ENCODE data around the gene ZNF384.

Gene ZNF384

DNA sequence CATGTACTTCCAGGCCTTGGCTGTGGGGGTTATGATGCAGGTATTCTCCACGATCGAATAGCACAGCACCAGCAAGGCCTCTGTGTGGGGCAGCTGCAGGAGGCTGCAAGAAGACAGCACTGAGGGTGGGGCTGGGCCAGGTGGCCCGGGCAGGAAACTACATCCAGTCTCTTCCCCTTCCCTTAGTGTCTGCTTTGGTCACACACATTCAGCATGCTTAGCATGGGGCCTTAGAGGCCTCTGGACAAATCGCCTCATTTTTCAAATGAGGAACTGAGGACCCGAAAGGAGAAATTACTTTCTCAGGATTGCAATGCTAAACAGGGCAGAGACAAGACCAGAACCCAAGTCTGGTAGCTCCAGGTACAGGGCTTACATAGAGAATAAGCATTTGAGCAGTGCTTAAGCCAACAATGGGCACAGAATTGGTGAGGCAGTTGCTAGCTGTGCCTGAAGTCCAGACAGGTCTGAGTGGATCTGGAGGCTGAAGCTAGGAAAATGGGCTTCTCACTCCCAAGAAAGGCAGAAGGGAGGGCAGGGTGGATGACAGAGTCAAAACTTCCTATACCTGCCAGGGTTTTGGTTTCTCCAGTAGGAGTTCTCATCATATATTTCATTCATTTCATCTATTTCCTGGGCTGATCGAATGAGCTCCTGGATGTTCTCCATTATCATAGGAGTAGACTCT is 45.5 kb downstream of the ZNF384 start:
- Histone ChIP-seq H3K4me3 (ENCODE audit: low read length) (no peak overlapping the region), H3K4me1 (ENCODE audit: control insufficient read depth, insufficient read depth, low read length) (no peaks in the 10 kb centered on the region), H3K9ac (ENCODE audit: low read length) (no peak overlapping the region), H3K36me3 (ENCODE audit: control insufficient read depth, insufficient read depth, low read length) (no peaks in the 10 kb centered on the region), H3K27ac (ENCODE audit: low read depth, low read length) (no peak overlapping the region), H3K27me3 (ENCODE audit: control insufficient read depth, insufficient read depth, low read length) (no peaks in the 10 kb centered on the region)

DNA sequence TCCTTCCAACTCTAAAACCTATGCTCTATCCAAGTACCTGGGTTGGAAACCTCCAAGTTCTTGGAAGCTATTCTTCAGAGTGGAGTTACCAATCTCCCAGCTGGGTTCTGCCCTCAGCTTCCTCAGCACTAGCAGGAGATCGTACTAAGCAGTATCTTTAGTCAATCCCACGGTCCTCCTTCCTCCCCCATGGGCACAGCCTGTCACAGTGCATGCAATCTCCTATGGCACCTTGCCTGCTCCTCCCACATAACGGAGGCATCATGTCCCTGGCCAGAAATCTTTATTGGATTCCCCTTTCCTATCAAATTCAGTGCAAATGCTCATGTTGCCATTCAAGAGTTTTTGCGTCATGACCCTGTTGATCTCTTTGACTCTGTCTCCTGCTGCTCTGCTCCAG is 48.0 kb downstream of the ZNF384 start:
- Histone ChIP-seq H3K27ac (ENCODE audit: low read depth, low read length) (no peak overlapping the region), H3K9ac (ENCODE audit: low read length) (no peak overlapping the region), H3K4me3 (ENCODE audit: low read length) (no peak overlapping the region), H3K36me3 (ENCODE audit: control insufficient read depth, insufficient read depth, low read length) (no peaks in the 10 kb centered on the region), H3K27me3 (ENCODE audit: control insufficient read depth, insufficient read depth, low read length) (no peaks in the 10 kb centered on the region), H3K4me1 (ENCODE audit: control insufficient read depth, insufficient read depth, low read length) (no peaks in the 10 kb centered on the region)

DNA sequence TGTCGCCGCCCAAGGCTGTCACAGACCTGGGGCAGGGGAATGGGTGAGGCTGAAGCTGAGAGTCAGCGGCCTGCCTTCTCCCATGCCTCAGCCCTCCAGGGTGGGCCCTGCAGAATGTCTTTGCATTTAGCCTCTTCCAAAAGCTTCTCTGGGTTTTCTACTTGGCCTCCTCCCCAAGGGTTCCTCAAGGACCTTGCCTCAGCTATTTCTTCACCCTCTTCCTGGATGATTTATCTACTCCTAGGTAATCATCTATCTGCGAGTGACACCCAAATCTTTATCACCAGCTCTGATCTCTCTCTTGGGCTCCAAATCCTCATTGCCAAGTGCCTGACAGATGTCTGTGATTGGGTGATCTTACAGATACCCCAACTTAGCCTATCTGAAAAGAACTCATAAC is 48.7 kb downstream of the ZNF384 start:
- Histone ChIP-seq H3K27ac (ENCODE audit: low read depth, low read length) (no peak overlapping the region), H3K4me3 (ENCODE audit: low read length) (no peak overlapping the region), H3K36me3 (ENCODE audit: control insufficient read depth, insufficient read depth, low read length) (no peaks in the 10 kb centered on the region), H3K27me3 (ENCODE audit: control insufficient read depth, insufficient read depth, low read length) (no peaks in the 10 kb centered on the region), H3K4me1 (ENCODE audit: control insufficient read depth, insufficient read depth, low read length) (no peaks in the 10 kb centered on the region), H3K9ac (ENCODE audit: low read length) (no peak overlapping the region)

DNA sequence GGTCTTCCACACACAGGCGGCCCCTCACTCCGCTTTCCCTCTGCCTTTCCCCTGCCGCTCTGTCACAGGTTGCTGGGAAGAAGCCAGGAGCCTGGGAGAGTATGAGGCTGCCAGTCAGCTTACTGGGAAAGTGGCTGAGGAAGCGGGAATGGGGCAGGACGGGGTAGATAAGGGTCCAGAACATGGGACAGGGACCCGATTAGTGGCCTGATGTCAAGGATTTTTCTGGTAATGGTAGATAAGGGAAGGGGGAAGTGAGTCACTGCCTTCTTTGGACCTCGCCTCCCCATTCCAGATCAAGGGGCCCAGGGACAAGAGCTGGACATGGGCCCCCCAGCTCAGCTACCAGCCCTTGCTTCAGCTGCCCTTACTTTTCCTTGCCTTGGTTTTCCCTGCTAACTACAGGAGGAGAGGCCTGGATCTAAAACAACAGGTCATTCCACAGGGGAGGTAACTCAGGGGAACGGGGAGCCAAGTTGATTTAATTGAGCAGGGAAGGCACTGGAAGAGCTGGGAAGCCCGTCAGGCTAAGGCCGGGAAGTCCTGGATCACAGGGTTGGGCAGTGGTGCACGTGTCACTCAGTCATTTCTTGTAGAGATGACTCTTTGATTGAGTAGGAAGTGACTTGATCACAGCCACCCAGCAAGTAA is 49.9 kb downstream of the ZNF384 start:
- Histone ChIP-seq H3K27me3 (ENCODE audit: control insufficient read depth, insufficient read depth, low read length) (no peaks in the 10 kb centered on the region), H3K9ac (ENCODE audit: low read length) (no peak overlapping the region), H3K4me1 (ENCODE audit: control insufficient read depth, insufficient read depth, low read length) (no peaks in the 10 kb centered on the region), H3K27ac (ENCODE audit: low read depth, low read length) (no peak overlapping the region), H3K4me3 (ENCODE audit: low read length) (no peak overlapping the region), H3K36me3 (ENCODE audit: control insufficient read depth, insufficient read depth, low read length) (no peaks in the 10 kb centered on the region)

DNA sequence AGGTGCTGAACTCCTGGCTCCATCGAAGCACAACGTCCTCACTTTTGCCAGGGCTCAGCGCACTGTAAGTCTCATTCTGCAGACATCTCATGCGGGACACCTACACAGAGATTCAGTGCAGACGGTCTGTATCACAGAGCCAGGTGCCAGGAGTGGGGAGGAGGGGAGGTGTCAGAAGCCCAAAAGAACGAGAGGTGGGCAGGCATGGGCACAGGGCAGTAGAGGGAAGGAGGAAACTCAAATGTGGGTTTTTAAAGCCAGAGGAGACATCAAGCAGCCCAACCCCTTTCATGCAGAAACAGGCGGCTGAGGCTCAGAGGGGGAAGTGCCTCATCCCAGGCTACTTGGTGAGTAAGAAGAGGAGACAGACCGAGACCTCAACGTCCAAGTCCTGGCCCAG is 50.9 kb downstream of the ZNF384 start:
- no peak overlapping the region for H3K27ac ChIP-seq (ENCODE audit: low read depth, low read length)
- H3K4me1 ChIP-seq (ENCODE audit: control insufficient read depth, insufficient read depth, low read length) = no peaks in the 10 kb centered on the region
- H3K9ac ChIP-seq (ENCODE audit: low read length) = no peak overlapping the region

DNA sequence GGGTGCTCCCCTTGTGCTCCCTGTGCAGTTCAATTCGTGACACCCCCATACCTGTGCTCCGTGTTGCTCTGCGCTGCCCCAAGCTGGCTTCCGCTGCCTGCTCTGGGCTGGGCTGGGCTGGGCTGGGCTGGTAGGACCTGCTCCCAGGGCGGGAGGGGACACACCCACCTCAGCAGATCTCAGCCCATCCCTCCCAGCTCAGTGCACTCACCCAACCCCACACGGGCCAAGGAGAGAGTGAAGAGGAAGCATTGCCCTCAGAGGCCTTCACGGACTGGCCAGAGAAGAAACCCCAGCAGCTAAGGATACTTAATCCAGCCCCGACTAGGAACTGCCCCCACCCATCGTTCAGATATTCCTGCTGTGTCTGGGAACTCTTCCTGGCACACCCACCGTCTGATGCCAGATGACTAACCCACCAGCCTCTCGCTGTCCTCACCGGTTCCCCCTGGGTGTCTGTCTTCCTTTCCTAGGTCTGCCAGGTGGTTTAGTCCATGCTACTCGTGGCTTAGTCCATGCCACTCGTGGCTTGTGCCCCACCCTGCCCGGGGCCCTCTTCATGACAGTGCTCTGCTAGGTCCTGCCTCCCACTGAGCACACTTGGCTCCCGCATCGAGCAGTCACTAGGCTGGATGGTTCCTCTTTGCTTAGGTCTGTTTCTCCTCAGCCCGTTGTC is 53.2 kb downstream of the ZNF384 start, which contains the start of gene LPAR5:
Gene LPAR5, minus strand, starts transcription at position 104 of the 676 bp plus-strand sequence. CDS start 14,711 bp downstream, outside the sequence.
- Histone ChIP-seq H3K27ac (ENCODE audit: low read depth, low read length) (peak within 1 kb of the TSS; percentile 25), H3K36me3 (ENCODE audit: control insufficient read depth, insufficient read depth, low read length) (no peaks in the 10 kb centered on the region), H3K9ac (ENCODE audit: low read length) (peak within 1 kb of the TSS; percentile 19), H3K27me3 (ENCODE audit: control insufficient read depth, insufficient read depth, low read length) (no peaks in the 10 kb centered on the region), H3K4me3 (ENCODE audit: low read length) (peak within 1 kb of the TSS; percentile 29), H3K4me1 (ENCODE audit: control insufficient read depth, insufficient read depth, low read length) (no peaks in the 10 kb centered on the region)

More for the DNA sequence above, 50.9 kb downstream of the ZNF384 start:
- Histone ChIP-seq H3K36me3 (ENCODE audit: control insufficient read depth, insufficient read depth, low read length) (no peaks in the 10 kb centered on the region), H3K27me3 (ENCODE audit: control insufficient read depth, insufficient read depth, low read length) (no peaks in the 10 kb centered on the region), H3K4me3 (ENCODE audit: low read length) (no peak overlapping the region)

DNA sequence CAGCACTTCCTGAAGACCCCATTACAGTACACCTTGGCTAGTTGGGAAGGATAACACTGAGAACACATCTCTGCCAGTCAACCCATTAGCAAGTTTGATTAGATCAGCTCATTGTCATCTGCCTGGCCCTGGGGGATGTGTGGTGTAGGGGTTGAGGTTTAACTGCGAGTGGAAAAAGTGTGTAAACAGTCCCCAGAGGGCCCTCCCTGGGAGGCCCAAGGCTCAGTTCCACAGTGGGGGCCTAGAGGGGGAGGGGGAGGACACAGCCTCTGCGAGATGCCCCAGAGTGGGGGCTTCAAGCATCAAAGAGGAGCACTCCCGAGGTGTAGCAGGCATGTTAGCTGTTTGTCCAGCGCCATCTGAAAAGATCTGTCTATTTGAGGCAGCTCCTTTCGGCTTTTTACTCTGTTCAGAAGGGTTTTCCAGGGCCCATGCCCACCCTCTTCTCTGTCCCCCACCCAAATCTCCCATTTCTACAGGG is 53.8 kb downstream of the ZNF384 start:
- Histone ChIP-seq H3K9ac (ENCODE audit: low read length) (peak overlapping the region; percentile 19), H3K27me3 (ENCODE audit: control insufficient read depth, insufficient read depth, low read length) (no peaks in the 10 kb centered on the region), H3K4me3 (ENCODE audit: low read length) (peak overlapping the region; percentile 10), H3K27ac (ENCODE audit: low read depth, low read length) (no peak overlapping the region), H3K36me3 (ENCODE audit: control insufficient read depth, insufficient read depth, low read length) (no peaks in the 10 kb centered on the region), H3K4me1 (ENCODE audit: control insufficient read depth, insufficient read depth, low read length) (no peaks in the 10 kb centered on the region)

DNA sequence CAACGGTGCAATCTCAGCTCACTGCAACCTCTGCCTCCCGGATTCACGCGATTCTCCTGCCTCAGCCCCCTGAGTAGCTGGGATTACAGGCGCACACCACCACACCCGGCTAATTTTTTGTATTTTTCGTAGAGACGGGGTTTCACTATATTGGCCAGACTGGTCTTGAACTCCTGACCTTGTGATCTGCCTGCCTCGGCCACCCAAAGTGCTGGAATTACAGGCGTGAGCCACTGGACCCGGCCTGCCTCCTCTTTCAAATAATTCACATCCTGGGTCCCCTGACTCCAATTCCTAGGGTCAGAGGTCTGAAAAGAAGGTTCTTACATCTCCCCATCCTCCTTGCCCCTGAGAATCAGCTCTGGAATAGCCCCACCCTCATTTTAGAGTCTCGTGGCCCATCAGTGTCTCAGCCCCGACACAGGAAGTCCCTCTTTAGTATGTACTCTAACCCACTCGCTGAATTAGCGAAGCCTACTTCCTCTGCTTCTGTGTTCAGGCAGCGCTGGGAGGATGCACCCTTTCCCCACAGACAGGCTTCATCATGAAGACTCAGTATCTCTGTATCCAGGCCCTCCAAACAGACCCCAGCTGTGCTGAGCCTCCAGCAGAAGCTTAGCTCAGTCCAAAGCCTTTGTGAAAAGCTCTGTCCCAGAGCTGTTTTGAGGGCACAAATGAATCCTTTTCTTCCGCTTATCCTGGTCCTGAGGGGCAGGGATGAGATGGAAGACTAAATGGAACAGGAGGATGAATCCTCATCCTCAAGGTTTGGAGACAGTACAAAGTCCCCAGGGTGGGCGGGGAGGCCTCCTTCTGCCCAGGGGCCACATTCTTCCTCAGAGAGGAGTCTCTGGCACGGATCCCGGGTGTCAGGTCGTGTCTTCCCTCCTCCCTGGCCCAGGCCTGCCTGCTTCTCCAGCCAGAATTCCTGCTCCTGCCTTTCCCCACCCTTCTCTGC is 56.9 kb downstream of the ZNF384 start:
- no peak overlapping the region for H3K4me3 ChIP-seq (ENCODE audit: low read length)
- H3K4me1 ChIP-seq (ENCODE audit: control insufficient read depth, insufficient read depth, low read length) = no peaks in the 10 kb centered on the region
- no peak overlapping the region for H3K27ac ChIP-seq (ENCODE audit: low read depth, low read length)
- no peaks in the 10 kb centered on the region for H3K36me3 ChIP-seq (ENCODE audit: control insufficient read depth, insufficient read depth, low read length)
- H3K27me3 ChIP-seq (ENCODE audit: control insufficient read depth, insufficient read depth, low read length) = no peaks in the 10 kb centered on the region
- H3K9ac ChIP-seq (ENCODE audit: low read length) = peak overlapping the region; percentile 8

DNA sequence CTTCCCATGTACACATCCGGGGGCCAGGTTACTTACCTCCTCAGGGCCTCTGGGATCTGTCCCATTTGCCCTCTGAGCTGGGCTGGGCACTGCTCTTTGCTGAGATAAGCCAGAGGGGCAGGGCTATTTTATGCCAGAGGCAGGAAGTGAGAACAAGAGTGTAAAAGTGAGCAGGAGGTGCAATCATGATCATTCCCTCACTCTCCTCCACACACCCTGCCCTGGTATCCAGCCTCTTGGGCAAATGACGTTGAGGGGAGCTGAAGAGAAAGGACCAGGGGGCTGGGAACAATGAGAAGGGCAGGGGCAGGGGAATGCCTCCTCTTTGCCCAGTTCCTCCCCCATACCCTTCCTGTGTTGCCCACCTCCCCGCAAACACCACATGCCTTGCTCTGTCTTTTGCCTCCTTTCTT is 57.6 kb downstream of the ZNF384 start:
- no peaks in the 10 kb centered on the region for H3K27me3 ChIP-seq (ENCODE audit: control insufficient read depth, insufficient read depth, low read length)
- no peaks in the 10 kb centered on the region for H3K4me1 ChIP-seq (ENCODE audit: control insufficient read depth, insufficient read depth, low read length)
- H3K4me3 ChIP-seq (ENCODE audit: low read length) = peak overlapping the region; percentile 54
- H3K27ac ChIP-seq (ENCODE audit: low read depth, low read length) = no peak overlapping the region
- H3K9ac ChIP-seq (ENCODE audit: low read length) = no peak overlapping the region
- no peaks in the 10 kb centered on the region for H3K36me3 ChIP-seq (ENCODE audit: control insufficient read depth, insufficient read depth, low read length)

DNA sequence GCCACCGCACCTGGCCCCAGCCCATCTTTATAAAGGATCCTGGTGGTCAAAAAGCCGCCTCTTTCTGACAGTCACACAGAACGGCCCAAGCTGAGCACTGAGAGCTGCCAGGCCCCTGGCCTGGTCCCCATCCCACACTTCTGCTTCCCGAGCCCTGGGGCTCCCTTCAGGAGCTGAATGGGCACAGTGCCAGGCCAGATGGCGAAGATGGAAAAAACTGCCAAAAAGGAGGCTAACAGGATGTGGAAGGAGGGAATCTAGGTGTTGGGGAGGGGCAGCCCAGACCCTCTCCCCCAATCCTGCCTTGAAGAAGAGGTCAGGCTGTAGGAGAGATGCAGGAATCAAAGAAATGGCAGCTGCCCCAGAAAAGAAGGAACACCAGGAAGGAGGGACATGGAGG is 58.4 kb downstream of the ZNF384 start:
- Histone ChIP-seq H3K9ac (ENCODE audit: low read length) (no peak overlapping the region), H3K4me3 (ENCODE audit: low read length) (no peak overlapping the region), H3K36me3 (ENCODE audit: control insufficient read depth, insufficient read depth, low read length) (no peaks in the 10 kb centered on the region), H3K27ac (ENCODE audit: low read depth, low read length) (no peak overlapping the region), H3K27me3 (ENCODE audit: control insufficient read depth, insufficient read depth, low read length) (no peaks in the 10 kb centered on the region), H3K4me1 (ENCODE audit: control insufficient read depth, insufficient read depth, low read length) (no peaks in the 10 kb centered on the region)

DNA sequence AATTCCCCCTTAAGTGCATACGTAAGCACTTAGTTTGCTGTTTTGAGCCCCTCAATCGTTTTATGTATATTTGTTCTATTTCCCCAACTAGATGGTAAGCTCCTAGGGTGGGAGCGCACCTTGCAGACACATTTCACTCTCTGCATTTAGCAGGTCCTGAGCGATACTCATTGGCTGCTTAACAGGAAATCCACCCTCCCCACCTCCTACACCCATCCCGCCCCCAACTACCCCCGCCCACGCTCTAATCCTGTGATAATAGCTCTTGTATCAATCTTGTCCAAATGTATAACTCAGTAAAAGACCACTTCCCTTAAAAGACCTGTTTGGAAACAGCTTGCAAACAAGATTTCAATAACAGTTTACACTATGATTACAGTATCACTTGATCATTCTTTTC is 61.6 kb downstream of the ZNF384 start:
- no peaks in the 10 kb centered on the region for H3K4me1 ChIP-seq (ENCODE audit: control insufficient read depth, insufficient read depth, low read length)
- H3K27me3 ChIP-seq (ENCODE audit: control insufficient read depth, insufficient read depth, low read length) = no peaks in the 10 kb centered on the region
- no peak overlapping the region for H3K4me3 ChIP-seq (ENCODE audit: low read length)
- no peaks in the 10 kb centered on the region for H3K36me3 ChIP-seq (ENCODE audit: control insufficient read depth, insufficient read depth, low read length)
- H3K9ac ChIP-seq (ENCODE audit: low read length) = no peak overlapping the region
- no peak overlapping the region for H3K27ac ChIP-seq (ENCODE audit: low read depth, low read length)

Data from rectal smooth muscle tissue (tissue), 1 donor.